Activated naive CD4-positive, alpha-beta T cell (primary cell): ENCODE results near the gene ZRANB3.

Experiments used
- DNase-seq, 4 experiments: peaks; one replicate each; lab custom pipeline; 2025; lab: John Stamatoyannopoulos, UW

Gene ZRANB3

GRCh38 chr2:135248611-135249010 is 282.4 kb downstream of the ZRANB3 start:
- no peak for DNase-seq

DNA sequence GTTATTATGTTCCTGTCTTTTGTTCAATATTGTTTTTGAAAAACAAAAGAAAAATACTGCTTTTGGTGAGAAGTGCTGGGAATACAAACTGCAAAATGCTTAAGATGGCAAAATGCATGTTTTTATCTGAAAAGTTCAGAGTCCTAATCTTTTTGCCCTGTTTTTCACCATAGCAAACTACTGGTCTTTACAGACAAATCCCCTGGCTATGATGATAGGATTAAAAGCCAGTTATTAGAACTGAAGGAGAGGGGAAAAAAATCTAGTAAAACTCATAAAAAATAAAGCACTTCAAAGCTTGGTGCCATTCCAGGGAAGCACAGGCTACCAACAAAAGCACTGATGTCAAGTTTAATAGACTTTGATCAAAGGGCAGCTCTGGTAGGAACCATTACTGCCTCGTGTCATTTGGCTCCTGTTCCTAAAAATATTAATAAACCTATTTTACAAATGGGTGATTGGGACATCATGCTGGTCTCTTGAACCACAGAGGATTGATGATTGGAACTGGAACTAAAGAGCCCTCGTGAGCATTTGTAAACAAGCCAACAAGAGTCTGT is 284.2 kb downstream of the ZRANB3 start:
- DNase-seq, result no peak

GRCh38 chr2:135245071-135245470 is 285.9 kb downstream of the ZRANB3 start:
- DNase-seq, result no peak

- DNase-seq, result no peak
These were observed 292.4 kb downstream of the ZRANB3 start for GRCh38 chr2:135238651-135239050.

DNA sequence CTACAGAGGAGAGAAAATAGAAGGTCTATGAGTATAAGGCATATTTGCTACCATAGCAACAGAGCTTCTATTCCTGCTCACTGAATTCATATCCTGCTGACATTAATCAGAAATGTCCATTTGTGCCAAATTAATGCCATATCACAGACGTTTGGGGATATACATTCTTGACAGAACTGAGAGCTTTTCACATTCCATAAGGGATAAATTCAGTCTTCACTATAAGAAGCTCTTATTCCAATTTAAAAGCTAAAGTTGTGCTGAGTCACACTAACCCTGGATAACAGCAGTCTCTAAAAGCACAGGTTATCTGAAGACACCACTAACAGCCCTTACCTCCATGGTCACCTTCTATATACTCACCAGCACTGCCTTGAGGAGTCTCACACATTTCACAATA is 300.9 kb downstream of the ZRANB3 start:
- DNase-seq, result no peak

DNA sequence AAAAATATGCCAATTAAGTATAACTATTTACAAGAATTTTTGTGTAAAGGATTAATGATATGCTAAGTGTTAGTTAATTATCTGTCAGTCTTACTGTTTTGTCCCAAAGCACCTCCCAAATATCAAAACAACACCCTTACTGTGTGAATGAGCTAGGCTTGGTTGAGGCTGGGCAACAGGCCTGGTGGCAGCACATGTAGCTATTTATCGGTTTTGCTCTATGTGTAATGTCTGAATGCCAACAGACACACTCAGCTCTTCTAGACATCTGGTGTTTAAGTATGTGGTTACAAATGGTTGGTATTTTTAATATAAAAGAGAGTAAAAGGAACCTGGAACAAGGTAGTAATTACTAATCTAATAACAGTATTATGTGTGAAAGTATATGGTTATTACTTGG is 303.6 kb downstream of the ZRANB3 start:
- no peak for DNase-seq

DNA sequence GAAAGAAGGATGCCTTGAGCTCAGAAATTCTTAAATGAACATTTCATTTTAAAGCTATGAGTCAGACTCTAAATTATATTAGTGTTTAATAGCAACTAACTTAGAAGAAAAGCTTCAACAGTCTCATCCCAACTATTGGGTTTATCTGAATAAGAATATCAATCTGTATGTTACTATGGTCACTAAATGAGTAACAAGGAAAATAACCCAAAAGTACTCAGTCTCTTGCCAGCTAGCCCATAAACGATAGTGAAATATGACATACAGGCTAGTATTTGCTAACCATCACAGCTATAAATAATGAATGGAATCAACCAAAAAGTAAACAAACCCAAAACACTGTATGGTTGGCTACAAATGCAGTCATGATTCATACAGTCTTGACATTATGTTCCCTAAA is 304.1 kb downstream of the ZRANB3 start:
- DNase-seq, result no peak

DNA sequence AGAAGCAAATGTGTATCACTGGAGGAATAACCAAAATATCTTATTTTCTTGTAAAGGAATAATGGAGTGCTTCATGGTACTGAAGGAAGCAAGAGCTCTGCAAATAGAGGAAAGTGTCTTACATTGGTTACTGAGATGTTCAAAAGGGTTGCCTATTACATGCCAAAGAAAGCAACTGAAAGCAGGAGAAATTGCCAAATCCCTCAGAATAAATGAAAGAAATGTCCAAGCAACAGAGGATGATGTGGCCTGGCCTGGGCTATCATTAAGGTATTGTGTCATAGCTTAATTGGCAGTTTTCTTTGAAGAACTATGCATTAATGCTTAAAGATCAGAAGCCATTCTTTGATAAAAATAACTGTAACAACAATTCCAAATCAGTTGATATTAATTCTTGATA is 305.2 kb downstream of the ZRANB3 start:
- DNase-seq, result no peak

DNA sequence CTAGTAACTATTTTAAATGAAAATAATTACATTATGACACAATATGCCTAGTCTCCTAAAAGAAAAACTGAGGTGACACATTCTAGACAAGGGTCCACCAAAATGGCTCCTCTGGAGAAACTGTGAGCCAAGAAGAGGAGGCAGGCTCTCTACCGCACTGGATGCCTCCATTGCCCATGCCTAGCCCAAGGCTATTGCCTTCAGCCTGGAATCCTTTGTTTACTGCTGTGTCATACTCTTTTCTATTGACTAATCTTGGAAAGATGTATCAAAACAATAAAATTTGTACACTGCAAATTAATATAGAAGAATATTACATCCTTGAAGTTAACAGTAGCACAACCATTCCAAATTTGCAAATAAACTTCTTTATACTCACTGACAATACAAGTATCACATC is 311.8 kb downstream of the ZRANB3 start:
- DNase-seq, result no peak

GRCh38 chr2:135218426-135218825 is 312.6 kb downstream of the ZRANB3 start:
- no peak for DNase-seq

DNA sequence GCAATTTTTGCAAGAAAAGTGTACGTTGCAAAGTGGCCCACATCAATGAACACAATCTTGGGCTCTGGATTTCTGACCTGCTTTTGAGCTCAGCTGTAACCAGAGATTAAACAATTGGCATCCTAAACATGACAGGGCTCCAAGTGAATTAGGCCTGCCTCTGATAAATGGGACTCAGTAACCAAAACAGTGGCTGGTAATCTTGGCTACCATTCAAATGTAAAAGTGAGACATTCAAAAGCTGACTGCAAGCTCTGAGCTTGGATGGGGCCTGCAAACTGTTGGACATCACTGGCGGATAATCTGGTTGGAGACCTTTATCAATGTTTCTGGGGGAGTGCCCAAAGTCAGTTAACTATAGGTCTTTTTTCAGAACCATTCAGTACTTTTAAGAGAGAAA is 318.3 kb downstream of the ZRANB3 start:
- no peak for DNase-seq

- DNase-seq, result no peak
These were observed 323.0 kb downstream of the ZRANB3 start for GRCh38 chr2:135208016-135208415.

- no peak for DNase-seq
These were observed 327.1 kb downstream of the ZRANB3 start for GRCh38 chr2:135203944-135204343.

DNA sequence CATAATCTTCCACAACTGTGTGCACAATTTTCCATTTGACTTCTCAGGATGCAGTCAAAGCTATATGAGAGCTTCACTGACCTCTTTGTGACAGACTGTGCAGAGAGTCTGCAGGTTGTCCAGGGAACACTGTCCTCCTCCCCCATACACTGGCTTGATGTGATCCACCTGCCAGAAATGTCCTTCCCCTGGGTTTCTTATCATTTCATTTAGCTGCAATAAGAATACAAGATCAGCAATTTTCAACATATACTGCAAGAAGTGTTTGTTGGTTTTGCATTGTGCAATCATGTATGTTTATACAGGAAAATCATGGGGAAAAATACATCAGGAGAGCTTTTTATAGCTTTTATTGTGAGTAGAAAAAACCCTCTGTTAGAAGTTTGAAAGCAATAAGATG is 328.3 kb downstream of the ZRANB3 start:
- DNase-seq, result no peak

GRCh38 chr2:135198481-135198880 is 332.5 kb downstream of the ZRANB3 start:
- no peak for DNase-seq

DNA sequence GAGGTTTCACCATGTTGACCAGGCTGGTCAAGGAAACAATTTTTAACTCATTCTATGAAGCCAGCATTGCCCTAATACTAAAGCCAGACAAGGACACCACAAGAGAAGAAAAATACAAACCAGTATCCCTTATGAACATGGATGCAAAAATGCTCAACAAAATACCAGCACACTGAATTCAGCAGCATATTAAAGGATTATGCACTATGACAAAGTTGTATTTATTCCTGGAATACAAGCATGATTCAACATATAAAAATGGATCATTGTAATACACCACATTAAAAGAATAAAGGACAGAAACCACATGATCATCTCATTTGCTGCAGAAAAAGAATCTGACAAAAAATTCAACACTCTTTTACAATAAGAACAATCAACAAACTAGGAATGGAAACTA is 340.2 kb downstream of the ZRANB3 start:
- DNase-seq, result no peak

DNA sequence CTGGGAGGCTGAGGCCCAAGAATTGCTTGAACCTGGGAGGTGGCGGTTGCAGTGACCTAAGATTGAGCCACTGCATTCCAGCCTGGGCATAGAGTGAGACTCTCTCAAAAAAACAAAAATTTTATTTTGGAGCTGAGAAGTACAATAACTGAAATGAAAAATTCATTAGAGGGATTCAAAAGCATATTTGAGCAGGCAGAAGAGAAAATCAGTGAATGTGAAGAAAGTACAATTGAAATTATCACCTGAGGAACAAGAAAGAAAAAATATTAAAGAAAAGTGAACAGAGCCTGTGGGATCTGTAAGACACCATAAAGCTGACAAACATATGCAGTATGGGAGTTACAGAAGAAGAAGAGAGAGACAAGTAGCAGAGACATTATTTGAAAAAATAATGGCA is 341.9 kb downstream of the ZRANB3 start:
- DNase-seq, result no peak

DNA sequence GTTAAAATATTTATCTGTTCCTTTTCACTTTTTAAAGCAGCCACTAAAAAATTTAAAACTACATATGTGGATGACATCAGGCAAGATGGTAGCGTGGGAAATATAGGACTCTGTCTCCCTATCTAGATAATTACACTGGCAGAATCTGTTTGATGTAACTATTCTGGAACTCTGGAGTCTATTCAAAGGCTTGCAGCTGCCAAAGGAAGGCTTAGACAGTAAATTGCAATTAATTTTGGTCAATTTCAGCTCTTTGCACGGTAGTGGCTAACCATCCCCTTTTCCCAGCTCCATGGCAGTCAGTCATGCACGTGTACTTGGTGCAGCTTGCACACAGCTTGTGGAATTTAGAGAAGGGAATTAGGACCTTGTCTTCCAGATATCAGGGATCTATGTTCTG is 343.7 kb downstream of the ZRANB3 start:
- DNase-seq, result no peak

DNA sequence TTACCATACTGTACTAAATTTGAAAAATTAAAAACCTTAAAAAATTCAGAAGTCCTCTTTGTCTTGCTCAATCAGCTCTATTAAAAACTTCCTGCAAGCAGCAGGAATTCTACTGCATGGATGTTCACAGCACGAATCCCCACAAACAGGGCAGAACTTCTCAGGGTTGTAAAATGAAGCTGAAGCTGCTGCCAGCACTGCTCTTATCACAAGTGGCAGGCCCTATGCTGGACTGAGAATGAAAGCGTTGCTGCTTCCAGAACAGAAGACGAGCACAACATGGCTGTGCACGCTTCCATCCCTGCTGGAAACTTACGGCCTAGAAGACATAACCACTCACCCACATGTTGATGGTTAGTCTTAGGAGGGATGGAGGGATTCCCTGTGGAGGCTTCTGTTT is 345.0 kb downstream of the ZRANB3 start:
- no peak for DNase-seq

- DNase-seq, result no peak
These were observed 347.2 kb downstream of the ZRANB3 start for GRCh38 chr2:135183822-135184221.

GRCh38 chr2:135182601-135183000 is 348.4 kb downstream of the ZRANB3 start:
- DNase-seq, result no peak

- no peak for DNase-seq
These were observed 348.8 kb downstream of the ZRANB3 start for GRCh38 chr2:135182190-135182589.

DNA sequence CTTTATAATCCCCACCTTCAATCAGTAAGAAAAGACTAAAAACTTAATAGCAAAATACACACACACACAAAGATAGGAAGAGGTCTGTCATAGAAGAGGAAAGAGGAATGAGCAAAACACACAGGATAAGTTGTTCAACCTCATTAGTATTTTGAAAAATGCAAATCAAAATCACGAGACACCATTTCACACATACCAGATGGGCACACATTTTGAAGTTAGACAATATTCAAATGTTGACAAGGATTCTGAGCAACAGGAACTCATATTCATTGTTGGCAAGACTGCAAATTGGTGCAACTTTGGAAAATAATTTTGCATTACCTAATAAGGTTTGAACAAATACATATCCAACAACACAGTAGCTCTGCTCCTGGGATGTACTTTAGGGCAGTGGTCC is 351.3 kb downstream of the ZRANB3 start:
- no peak for DNase-seq

DNA sequence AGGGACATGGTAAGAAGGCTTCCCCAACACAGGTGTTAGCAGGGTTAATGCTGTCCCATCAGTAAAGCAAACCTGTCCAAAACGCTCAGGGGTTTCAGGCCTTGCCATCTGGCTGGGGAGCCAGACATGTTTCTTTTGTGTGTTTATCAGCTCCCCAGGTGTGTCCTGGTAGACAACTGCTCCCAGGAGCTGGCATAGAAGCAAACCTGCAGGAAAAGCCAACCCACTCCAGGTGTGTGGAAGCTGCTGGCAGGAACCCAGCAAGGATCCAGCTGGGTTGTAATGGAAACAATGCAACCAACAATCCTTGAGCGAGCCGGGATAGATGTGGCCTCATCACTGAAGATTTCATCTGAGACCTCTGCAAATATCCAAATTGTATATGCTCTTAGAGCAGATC is 355.8 kb downstream of the ZRANB3 start:
- DNase-seq, result no peak

- DNase-seq, result no peak
These were observed 356.3 kb downstream of the ZRANB3 start for GRCh38 chr2:135174810-135175093.
